Measurements from ENCODE around the gene OVOL1. TPM values are rescaled to one million over a fixed set of nuclear protein-coding genes. Genes with fewer than 3 reads are reported as not detected.
A peak's percentile ranks its signal among the peaks of the same experiment; 100 is the strongest.

The OVOL1 gene
- total RNA-seq: not detected in 2 replicates

DNA sequence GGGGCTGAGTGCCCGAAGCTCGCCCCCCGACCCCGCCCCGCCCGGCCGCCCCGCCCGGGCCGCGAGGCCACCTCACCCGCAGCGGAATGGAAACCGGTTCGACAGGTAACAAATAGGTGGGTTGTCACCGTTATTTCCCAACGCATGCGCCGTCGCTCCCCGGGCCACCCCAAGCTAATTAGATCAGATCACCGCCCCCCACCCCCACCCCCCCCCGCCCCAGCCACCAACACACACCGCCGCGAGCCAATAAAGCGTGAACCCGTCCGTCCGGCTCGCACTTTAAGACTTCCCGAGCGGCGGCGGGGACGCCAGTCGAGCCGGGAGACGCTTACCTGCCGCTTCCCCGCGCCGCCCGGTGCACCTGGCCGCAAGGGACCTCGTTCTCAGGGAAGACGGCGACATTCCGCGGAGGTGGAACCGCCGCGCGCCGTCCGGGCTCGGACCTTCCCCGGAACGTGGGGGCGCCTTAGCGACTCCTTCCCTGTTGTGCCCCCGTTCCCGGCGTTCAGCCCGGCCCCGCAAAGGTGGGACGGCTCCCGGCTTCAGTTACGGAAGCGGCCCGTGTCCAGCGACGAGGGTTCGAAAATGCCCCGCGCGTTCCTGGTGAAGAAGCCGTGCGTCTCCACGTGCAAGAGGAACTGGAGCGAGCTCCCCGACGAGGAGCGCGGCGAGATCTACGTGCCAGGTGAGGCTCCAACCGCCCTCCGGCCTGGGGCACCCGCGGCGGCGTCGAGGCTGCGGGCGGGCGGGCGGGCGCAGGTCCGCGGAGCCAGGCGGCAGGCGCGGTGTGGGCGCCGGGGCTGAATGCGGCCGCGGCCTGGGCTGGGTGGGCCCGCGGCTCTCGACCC is at the start of gene OVOL1:
OVOL1 (plus strand) TSS at position 278 of the 851 bp plus-strand sequence; CDS start at position 589, 311 bp downstream.
- no peak within 1 kb of the TSS for H3K4me3 ChIP-seq (ENCODE audit: low read depth, low read length)
- DNase-seq (ENCODE audit: low read depth): no peak
- TF ChIP-seq, protein P1, sequence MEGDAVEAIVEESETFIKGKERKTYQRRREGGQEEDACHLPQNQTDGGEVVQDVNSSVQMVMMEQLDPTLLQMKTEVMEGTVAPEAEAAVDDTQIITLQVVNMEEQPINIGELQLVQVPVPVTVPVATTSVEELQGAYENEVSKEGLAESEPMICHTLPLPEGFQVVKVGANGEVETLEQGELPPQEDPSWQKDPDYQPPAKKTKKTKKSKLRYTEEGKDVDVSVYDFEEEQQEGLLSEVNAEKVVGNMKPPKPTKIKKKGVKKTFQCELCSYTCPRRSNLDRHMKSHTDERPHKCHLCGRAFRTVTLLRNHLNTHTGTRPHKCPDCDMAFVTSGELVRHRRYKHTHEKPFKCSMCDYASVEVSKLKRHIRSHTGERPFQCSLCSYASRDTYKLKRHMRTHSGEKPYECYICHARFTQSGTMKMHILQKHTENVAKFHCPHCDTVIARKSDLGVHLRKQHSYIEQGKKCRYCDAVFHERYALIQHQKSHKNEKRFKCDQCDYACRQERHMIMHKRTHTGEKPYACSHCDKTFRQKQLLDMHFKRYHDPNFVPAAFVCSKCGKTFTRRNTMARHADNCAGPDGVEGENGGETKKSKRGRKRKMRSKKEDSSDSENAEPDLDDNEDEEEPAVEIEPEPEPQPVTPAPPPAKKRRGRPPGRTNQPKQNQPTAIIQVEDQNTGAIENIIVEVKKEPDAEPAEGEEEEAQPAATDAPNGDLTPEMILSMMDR (IDR thresholded peaks at IDR 0.05; ENCODE audit: insufficient read depth, low read depth, low read length): no peak

DNA sequence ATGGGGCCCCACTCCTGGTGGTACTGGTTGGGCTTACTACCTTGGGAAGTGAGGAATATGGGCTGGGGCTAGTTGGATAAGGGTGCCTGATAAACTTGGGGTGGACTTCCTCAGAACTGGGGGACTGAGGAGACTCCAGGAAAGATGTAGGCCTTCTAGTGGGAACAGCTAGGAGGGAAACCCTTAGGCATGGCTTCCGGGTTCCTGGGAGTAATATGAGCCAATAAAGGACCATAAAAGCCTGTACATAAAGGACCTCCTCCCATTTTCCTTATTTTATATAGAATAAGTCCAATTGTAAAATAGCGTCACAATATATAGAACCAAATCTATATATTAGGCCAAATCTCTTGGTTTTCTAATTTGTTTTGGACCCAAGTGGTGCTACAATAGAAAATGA is 47.8 kb upstream of the OVOL1 start:
- H3K4me3 ChIP-seq (ENCODE audit: low read depth, low read length): no peak overlapping the region
- DNase-seq (ENCODE audit: low read depth): no peak
- TF ChIP-seq, protein P1 (IDR thresholded peaks at IDR 0.05; ENCODE audit: insufficient read depth, low read depth, low read length): no peak

DNA sequence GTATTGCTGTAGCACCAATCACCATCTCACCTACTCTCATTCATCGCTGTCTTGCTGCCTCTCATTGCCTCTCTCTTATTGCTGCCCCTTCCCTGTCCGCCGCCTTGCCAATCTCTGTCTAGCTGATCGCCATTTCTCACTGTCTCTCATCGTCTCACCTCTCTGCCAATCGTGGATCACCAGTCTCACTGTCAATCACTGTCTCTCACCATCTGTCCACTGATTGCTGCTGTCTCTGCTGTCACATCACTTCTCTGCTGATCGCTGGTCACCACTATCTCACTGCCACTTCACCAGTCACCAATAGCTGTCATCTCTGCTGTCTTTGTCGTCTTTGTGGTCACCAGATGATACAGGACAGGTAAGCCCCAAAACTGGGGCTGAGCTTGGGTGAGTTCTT is 45.7 kb upstream of the OVOL1 start:
- H3K4me3 ChIP-seq (ENCODE audit: low read depth, low read length): no peak overlapping the region
- no peak for DNase-seq (ENCODE audit: low read depth)
- TF ChIP-seq, protein P1 (IDR thresholded peaks at IDR 0.05; ENCODE audit: insufficient read depth, low read depth, low read length): no peak

DNA sequence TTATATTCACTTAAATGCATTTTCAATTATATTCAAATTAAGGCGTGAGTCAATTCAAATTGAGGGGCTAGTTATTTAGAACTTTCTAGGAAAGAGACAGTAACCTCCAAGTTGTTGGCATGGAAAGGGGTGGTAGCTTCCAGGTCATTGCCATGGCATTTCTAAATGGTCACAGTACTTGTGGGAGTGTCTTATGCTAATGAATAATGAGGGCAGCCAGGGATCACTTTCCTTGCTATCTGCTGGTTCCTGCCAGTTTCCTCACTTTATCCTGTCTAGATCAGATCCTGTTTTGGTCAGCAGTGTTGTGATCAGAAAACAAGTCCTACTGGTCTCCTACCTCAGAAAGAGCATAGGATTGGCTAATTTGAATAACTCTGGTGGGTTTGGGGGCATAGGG is 44.5 kb upstream of the OVOL1 start:
- DNase-seq (ENCODE audit: low read depth): no peak
- H3K4me3 ChIP-seq (ENCODE audit: low read depth, low read length): no peak overlapping the region
- TF ChIP-seq, protein P1 (IDR thresholded peaks at IDR 0.05; ENCODE audit: insufficient read depth, low read depth, low read length): no peak

DNA sequence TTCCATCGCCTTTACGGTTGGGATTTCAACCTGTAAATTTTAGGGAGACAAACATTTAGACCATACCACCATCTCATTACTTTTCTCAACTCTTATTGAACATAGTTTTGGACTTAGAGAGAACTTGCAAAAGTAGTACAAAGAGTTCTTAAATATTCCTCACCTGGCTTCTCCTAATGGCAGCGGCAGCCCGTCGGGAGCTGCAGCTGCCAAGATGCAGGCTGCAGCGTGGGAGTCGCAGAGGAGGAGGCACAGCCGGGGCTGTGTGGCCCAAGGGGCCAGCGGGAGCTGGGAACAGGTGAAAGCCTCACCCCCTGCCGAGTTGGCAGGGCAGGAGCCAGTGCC is 43.2 kb upstream of the OVOL1 start:
- no peak for DNase-seq (ENCODE audit: low read depth)
- TF ChIP-seq, protein P1 (IDR thresholded peaks at IDR 0.05; ENCODE audit: insufficient read depth, low read depth, low read length): no peak
- no peak overlapping the region for H3K4me3 ChIP-seq (ENCODE audit: low read depth, low read length)

DNA sequence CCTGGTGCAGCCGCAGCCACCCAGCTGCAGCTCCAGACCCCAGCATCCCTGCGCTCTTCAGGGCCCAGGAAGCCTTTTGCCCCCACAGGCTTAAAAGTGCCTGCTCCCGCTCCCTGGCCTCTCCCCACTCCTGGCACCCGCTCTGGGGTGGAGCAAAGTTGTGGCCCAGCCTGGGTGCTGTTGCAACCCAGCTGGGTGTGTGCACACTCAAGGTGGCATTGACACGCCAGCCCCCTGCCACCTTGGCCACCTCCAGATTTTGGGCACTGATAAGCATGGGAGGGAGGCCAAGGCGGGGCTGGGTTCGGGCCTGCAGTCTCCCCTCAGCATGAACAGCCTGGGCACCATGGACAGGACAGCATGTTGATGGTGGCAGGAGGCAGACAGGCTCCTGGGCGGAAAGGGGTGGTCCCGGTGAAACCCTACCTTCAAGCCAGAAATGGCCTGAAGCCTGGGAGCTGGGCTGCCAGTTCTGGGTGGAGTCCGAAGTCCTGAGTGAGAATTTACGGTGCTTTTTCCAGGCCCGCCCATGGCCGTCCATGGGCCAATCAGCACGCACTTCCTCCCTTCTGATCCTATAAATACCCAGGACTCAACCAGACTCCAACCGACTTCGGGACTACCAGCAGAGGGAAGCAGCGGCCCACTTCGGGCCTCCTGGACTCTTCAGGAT is 42.7 kb upstream of the OVOL1 start:
- H3K4me3 ChIP-seq (ENCODE audit: low read depth, low read length): no peak overlapping the region
- DNase-seq (ENCODE audit: low read depth): peak; percentile 74
- TF ChIP-seq, protein P1 (IDR thresholded peaks at IDR 0.05; ENCODE audit: insufficient read depth, low read depth, low read length): peak; percentile 67

Measured in fibroblast of villous mesenchyme (primary cell).